Activated CD8-positive, alpha-beta memory T cell treated with anti-CD3 and anti-CD28 coated beads, Interleukin-2, amount 50 U/mL, for 1 hour (primary cell): ENCODE results near the gene IRX1.

Experiments used
- DNase-seq: peaks from one replicate; pipeline ENCODE4 v3.0.0-alpha.2; 2020; ENCODE audit errors: extremely low read depth

IRX1 gene

GRCh38 chr5:3595006-3595961 lies at the start of gene IRX1:
TSS of gene IRX1 (plus strand) at chr5:3595832. CDS start at chr5:3596106, 274 bp downstream.
- DNase-seq: no peak

GRCh38 chr5:3546028-3546427 lies 49.6 kb upstream of the IRX1 start:
- DNase-seq: no peak

GRCh38 chr5:3564116-3564515 lies 31.5 kb upstream of the IRX1 start:
- DNase-seq: no peak

- DNase-seq: no peak
Observed at GRCh38 chr5:3564827-3565518, 30.7 kb upstream of the IRX1 start.

- no peak for DNase-seq
Observed at GRCh38 chr5:3584724-3585531, 10.7 kb upstream of the IRX1 start.

- no peak for DNase-seq
Observed at GRCh38 chr5:3590161-3590966, 5.3 kb upstream of the IRX1 start.

- DNase-seq: no peak
Observed at GRCh38 chr5:3590967-3591900, 4.4 kb upstream of the IRX1 start.

- no peak for DNase-seq
Observed at GRCh38 chr5:3592298-3592697, 3.3 kb upstream of the IRX1 start.

GRCh38 chr5:3593771-3594509 lies 1.7 kb upstream of the IRX1 start:
- no peak for DNase-seq

GRCh38 chr5:3594510-3595005 lies 1.1 kb upstream of the IRX1 start:
- DNase-seq: no peak

- DNase-seq: no peak
Observed at GRCh38 chr5:3596261-3596825, 711 bp downstream of the IRX1 start.

- DNase-seq: no peak
Observed at GRCh38 chr5:3596857-3597166, 1.2 kb downstream of the IRX1 start.

- DNase-seq: no peak
Observed at GRCh38 chr5:3597167-3598007, 1.8 kb downstream of the IRX1 start.

- DNase-seq: no peak
Observed at GRCh38 chr5:3598207-3598606, 2.6 kb downstream of the IRX1 start.

- DNase-seq: no peak
Observed at GRCh38 chr5:3598769-3599211, 3.2 kb downstream of the IRX1 start.

- DNase-seq: no peak
Observed at GRCh38 chr5:3599226-3600105, 3.8 kb downstream of the IRX1 start.
